Stomach (tissue), 9 donors: Measurements from ENCODE around the gene CFAP20DC. TPM values are rescaled to one million over a fixed set of nuclear protein-coding genes. Genes with fewer than 3 reads are reported as not detected.

Experiments used
- DNase-seq, 2 donors: peaks; one replicate each; pipeline versions ENCODE4 v3.0.0 to v3.0.0-alpha.2; 2013 to 2019
- H3K27ac ChIP-seq, 5 donors: fragments of 200-600 bp in 4 of 5; sonication (generic) in 4 of 5; one replicate each; pipeline ENCODE4 v1.5.1; 2013 to 2019; ENCODE audit warnings: mild to moderate bottlenecking in 1 of 5, moderate library complexity in 1 of 5
- H3K27me3 ChIP-seq, 3 donors: fragments of 200-600 bp; sonication (generic); one replicate each; pipeline ENCODE4 v1.5.1; 2017 to 2019; ENCODE audit warnings: mixed run types in 1 of 3
- H3K36me3 ChIP-seq, 4 donors: fragments of 200-600 bp; sonication (generic); 1 replicate in 3 of 4; 2 replicates in 1 of 4; pipeline ENCODE4 v1.5.1; 2016 to 2019
- H3K4me1 ChIP-seq, 4 donors: fragments of 200-600 bp; sonication (generic); one replicate each; pipeline ENCODE4 v1.5.1; 2016 to 2019
- H3K4me3 ChIP-seq, 4 donors: fragments of 200-600 bp; sonication (generic) in 3 of 4; one replicate each; pipeline ENCODE4 v1.5.1; 2016 to 2019; ENCODE audit warnings: mild to moderate bottlenecking in 1 of 4
- H3K9me3 ChIP-seq, 4 donors: fragments of 200-600 bp; sonication (generic); one replicate each; pipeline ENCODE4 v1.5.1; 2016 to 2019
- CTCF ChIP-seq, 7 experiments: fragments of 450-650 bp in 4 of 7; fragments of 200-600 bp in 3 of 7; sonication (generic) in 3 of 7; IDR thresholded peaks; one replicate each; pipeline ENCODE4 v1.5.1; 2016 to 2019; ENCODE audit warnings: antibody characterized with exemption in 7 of 7, control low read depth in 2 of 7, mild to moderate bottlenecking in 1 of 7
- EP300 ChIP-seq: sonication (generic); formaldehyde crosslinking; IDR thresholded peaks from one replicate; pipeline ENCODE4 v1.6.1; 2017; ENCODE audit warnings: antibody characterized with exemption
- POLR2A ChIP-seq, 4 donors: fragments of 450-650 bp; IDR thresholded peaks; one replicate each; pipeline ENCODE4 v1.6.1; 2016; ENCODE audit warnings: antibody characterized with exemption in 4 of 4, control low read depth in 2 of 4, mild to moderate bottlenecking in 1 of 4, moderate library complexity in 1 of 4
- POLR2AphosphoS5 ChIP-seq, 3 donors: sonication (generic); formaldehyde crosslinking; IDR thresholded peaks; one replicate each; pipeline ENCODE4 v1.6.1; 2016; ENCODE audit warnings: antibody characterized with exemption in 3 of 3
- WGBS, 5 donors: extraction: QIAGEN DNeasy Blood & Tissue Kit in 3 of 5; methylation state at CpG; one replicate each; pipeline versions ENCODE4 v1.1.5 to v1.1.7; 2013 to 2018; 5-methylcytosine and 5-hydroxymethylcytosine counted together
- intact Hi-C: fragments of 100-400 bp; cut with DNase I; formaldehyde crosslinking; loops from one replicate; pipeline ENCODE4 v1.15.1; 2023; ENCODE audit warnings: low total_unique reads
- polyA plus RNA-seq, 3 donors: library from polyadenylated mRNA; stranded (reverse); fragments of 200-250 nt; gene quantifications; one replicate each; pipeline ENCODE4 v1.2.3, GENCODE V29; 2013
- total RNA-seq, 5 donors: library from RNA; depleted of rRNA; stranded (reverse); fragments of >200 nt; gene quantifications; one replicate each; pipeline versions ENCODE4 v1.1.0 to v1.2.3, GENCODE V29; 2014 to 2016
- donor health status: healthy with polysubstance abuse.
- donor health status: Bipolar disorder and iron deficiency.
- donor health status: healthy.

The CFAP20DC gene
- total and polyA plus RNA-seq, 8 donors: 0.81 to 2.0 (median 1.00) TPM; not detected in 4

GRCh38 chr3:59040902-59041301 lies 8.9 kb downstream of the CFAP20DC start:
- TF ChIP-seq CTCF (IDR thresholded peaks at IDR 0.05) (no peak), POLR2A (IDR thresholded peaks at IDR 0.05) (no peak), POLR2AphosphoS5 (IDR thresholded peaks at IDR 0.05) (no peak), EP300 (no peak)
- intact Hi-C loops: no loop called here

GRCh38 chr3:59027607-59028006 lies 22.2 kb downstream of the CFAP20DC start:
- WGBS, 5 donors: 78 to 85% (median 83%) methylated on average over 1 of the region's 1 CpG
- no peaks in the 10 kb centered on the region for H3K27me3 ChIP-seq
- H3K9me3 ChIP-seq: no peaks in the 10 kb centered on the region
- H3K4me3 ChIP-seq: no peak overlapping the region
- no peaks in the 10 kb centered on the region for H3K4me1 ChIP-seq
- intact Hi-C loops: no loop called here
- H3K27ac ChIP-seq: no peak overlapping the region
- H3K36me3 ChIP-seq: no peaks in the 10 kb centered on the region
- no peak for DNase-seq
- TF ChIP-seq CTCF (IDR thresholded peaks at IDR 0.05) (no peak), EP300 (no peak), POLR2AphosphoS5 (IDR thresholded peaks at IDR 0.05) (no peak), POLR2A (IDR thresholded peaks at IDR 0.05) (no peak)

More at GRCh38 chr3:59040902-59041301, 8.9 kb downstream of the CFAP20DC start:
- no peak for DNase-seq
- Histone ChIP-seq H3K9me3 (no peaks in the 10 kb centered on the region), H3K4me3 (no peak overlapping the region), H3K36me3 (no peaks in the 10 kb centered on the region), H3K27me3 (no peaks in the 10 kb centered on the region), H3K27ac (no peak overlapping the region), H3K4me1 (no peaks in the 10 kb centered on the region)

- TF ChIP-seq EP300 (no peak), POLR2AphosphoS5 (IDR thresholded peaks at IDR 0.05) (no peak), POLR2A (IDR thresholded peaks at IDR 0.05) (no peak), CTCF (IDR thresholded peaks at IDR 0.05) (no peak)
- no peak overlapping the region for H3K27ac ChIP-seq
- H3K36me3 ChIP-seq: no peaks in the 10 kb centered on the region
- H3K9me3 ChIP-seq: no peaks in the 10 kb centered on the region
- DNase-seq: no peak
- no peaks in the 10 kb centered on the region for H3K4me1 ChIP-seq
- 63 to 66% (median 63%) methylated on average over 3 of the region's 3 CpGs for WGBS, 5 donors
- H3K4me3 ChIP-seq: no peak overlapping the region
- no peaks in the 10 kb centered on the region for H3K27me3 ChIP-seq
- intact Hi-C loops: no loop called here
Measured at GRCh38 chr3:59023612-59024011, 26.2 kb downstream of the CFAP20DC start.

- Histone ChIP-seq H3K27ac (no peak overlapping the region), H3K4me1 (no peaks in the 10 kb centered on the region), H3K4me3 (no peak overlapping the region), H3K27me3 (no peaks in the 10 kb centered on the region), H3K36me3 (no peaks in the 10 kb centered on the region), H3K9me3 (no peaks in the 10 kb centered on the region)
- 45 to 71% (median 53%) methylated on average over 2 of the region's 2 CpGs for WGBS, 5 donors
- no peak for TF ChIP-seq CTCF (IDR thresholded peaks at IDR 0.05)
- peak in 1 of 2 donors; percentile 39 for DNase-seq
- intact Hi-C loops: no loop called here
Measured at GRCh38 chr3:59017617-59017984, 32.2 kb downstream of the CFAP20DC start.
